GM19468 (cell line): Measurements from ENCODE around the gene MTFP1.

Experiments used
- ATAC-seq: cut with Tn5 transposase; IDR thresholded peaks from one replicate; pipeline ENCODE4 v1.9.1; 2021; ENCODE audit warnings: mild to moderate bottlenecking, moderate library complexity, moderate number of reproducible peaks; ENCODE audit not compliant: unreplicated experiment; ENCODE audit errors: extremely low read depth

MTFP1 gene

GRCh38 chr22:30425616-30426387 is at the start of gene MTFP1:
TSS of gene MTFP1 (plus strand) at chr22:30425768. CDS start at chr22:30425880, 112 bp downstream.
- no peak for ATAC-seq

DNA sequence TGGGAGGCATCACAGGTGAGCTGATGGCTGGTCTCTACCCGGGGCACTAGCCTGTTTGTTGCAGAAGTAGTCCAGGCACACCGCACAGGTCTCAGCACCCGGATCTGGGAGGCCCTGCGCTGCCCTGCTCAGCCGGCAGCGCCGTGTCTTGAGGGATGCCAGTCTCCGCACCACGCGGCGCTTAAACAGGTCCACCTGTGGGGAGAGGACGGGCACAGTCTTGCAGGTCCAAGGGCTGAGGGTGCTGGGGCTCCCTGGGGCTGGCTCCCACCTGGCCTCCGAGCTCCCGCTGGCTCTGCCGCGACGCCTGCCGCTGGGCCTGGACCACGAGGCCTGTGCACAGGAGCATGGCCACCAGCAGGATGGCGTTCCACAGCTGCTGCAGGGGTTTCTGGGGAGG is 45.6 kb upstream of the MTFP1 start:
- no peak for ATAC-seq

DNA sequence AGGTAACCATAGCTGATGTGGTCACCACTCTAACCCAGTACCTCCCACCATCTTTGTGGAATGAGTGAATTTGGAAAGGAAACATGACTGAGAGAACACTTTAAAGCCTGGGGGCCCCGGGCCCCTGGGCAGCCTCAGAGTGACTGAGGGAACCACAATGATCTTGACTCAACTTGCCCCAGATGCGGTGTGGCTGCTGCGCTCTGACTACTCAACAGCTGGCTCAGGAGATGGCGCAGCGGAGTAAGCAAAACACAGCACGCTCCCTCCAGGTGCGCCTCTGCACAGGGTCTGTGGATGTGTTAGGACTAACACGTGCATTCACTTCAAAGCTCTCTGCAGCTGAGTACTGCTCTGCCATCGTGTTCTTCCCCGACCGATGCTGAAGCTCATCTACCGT is 44.3 kb upstream of the MTFP1 start:
- no peak for ATAC-seq

DNA sequence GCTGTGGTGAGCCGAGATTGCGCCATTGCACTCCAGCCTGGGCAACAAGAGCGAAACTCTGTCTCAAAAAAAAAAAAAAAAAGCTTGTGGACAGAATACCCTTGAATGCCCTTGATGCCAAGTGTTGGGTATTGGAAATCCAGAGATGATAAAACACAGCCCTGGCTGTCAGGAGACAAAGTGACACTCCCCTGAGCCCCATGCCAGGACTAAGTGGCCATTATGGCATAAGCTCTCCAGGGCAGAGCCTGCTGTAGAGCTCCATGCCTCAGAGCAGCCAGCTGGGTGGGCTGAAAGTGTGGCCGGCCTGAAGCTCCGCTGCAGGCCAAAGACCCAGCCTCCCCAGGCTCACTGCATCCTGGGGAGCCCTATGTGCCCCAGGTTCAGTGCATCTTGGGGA is 43.2 kb upstream of the MTFP1 start:
- no peak for ATAC-seq

DNA sequence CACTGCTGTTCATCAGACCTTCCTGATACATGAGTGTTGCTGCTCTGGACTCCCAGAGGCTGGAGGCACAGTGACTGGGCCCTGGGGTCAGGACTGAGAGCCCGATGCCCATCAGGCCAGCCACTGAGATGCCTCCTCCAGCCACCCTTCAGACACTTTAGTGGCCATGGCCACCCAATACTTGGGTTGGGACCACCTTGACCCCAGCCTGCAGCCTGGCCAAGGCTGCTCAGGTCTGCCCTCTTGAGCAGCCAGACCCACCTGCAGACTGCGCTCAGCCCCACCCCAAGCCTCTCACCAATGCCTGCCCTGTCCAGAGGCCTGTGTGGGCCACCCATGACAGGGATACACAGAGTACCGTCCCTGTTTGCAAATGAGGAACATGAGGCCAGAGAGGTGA is 42.5 kb upstream of the MTFP1 start:
- ATAC-seq, result no peak

GRCh38 chr22:30385942-30386341 is 39.6 kb upstream of the MTFP1 start:
- ATAC-seq, result no peak

- ATAC-seq, result no peak
Measured at GRCh38 chr22:30386608-30386959, 39.0 kb upstream of the MTFP1 start.

DNA sequence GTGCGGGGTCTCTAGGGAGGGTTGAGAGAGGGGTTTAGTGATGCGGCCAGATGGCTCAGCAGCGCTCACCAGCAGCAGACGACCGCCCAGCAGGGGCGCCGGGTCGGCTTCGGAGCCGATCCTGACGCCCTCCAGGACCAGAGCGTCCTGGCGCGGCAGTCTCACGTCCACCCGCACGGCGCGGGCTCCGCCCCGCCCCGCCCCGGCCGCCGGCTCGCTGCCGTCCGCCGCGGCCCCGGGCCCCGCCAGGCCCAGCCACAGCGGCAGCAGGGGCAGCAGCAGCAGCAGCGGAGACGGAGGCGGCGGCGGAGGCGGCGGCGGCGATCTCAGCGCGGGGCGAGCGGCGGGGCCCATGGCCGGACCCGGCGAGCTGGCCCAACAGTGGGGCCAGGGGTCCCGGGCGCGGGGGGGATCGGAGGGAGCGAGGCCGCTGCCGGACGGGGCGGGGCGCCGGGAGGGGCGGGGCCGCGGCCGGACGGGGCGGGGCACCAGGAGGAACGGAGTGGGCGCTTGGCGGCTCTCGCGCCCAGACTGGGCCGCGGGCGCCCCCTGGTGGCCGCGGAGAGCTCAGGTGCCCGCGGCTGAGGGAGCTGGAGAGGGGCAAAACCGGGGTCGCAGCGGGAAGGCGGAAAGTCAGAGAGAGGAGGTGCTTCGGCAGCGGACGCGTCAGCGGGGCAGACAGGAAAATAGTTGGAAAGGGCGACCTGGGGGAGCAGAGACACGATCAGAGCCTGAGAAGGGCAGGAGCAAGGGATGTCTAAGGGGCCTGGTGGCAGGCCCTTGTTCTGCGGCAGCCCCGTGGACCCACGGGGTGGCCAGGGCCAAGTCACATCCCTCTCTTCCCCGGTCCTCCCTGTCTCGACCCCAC is 38.4 kb upstream of the MTFP1 start, which contains the start of gene RNF215:
RNF215 (minus strand) TSS at position 452 of the 868 bp plus-strand sequence; CDS start at position 354, 98 bp downstream.
- peak; percentile 60 for ATAC-seq

DNA sequence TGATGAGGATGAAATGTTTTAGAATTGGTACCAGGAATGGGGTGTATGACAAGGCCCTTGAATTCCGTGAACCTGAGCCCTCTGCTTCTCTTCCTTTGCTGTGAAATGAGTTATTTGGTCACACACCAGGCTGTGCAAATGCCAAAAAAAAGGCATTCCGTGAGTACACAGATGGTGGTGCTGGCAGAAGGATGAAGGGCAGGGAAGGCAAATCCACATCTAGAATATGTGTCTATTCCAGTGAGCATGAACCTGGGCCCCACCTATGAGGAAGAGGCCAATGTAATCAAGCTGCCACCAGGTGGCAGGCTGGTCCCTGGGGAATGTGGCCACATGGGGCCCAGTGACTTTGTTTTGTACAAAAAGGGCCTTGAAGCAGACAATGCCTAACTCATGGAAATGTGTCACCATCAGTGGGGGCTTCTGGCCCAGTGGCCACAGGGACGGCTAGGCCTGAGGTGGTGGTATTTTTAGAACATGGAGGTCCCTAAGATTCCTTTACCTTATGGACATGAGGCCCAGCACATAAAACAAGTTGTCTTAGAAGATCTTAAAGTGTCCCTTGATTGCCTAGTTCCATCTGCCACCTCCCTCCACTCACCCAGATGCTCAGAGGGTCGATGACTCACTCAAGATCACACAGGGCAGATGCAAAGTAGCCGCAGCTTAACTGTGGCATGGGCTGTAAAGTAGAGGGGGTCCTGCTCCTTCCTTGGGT is 34.4 kb upstream of the MTFP1 start:
- no peak for ATAC-seq

DNA sequence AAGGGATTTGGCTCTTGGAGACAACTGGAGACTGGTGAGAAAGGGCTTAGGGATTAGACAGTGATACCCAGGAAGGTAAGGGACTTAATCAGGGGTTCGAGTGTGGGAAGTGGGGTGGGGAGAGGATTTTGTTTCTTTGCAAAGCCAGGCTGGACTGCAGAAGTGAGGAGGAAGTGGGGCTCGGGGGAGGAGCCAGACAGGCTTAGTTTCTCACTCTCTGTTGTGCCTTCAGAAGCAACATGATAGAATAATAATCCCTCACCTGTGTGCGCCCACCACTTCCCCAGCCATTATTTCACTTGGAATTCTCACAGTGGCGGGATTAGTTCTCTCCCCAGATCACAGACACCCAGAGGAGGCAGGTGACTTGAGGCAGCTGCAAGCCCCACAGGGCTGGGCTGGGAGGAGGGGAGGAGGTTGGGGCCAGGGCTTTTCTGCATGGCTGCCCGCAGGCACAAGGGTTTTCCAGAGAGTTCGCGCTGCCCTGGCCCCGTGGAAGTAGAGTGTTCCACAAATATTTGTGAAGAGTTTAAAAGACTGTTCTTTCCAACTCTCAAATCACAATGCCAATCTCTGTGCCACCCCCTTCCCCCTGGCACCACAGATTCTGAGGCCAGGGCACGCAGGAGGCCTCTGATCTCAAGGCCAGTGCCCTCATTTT is 32.8 kb upstream of the MTFP1 start:
- no peak for ATAC-seq

DNA sequence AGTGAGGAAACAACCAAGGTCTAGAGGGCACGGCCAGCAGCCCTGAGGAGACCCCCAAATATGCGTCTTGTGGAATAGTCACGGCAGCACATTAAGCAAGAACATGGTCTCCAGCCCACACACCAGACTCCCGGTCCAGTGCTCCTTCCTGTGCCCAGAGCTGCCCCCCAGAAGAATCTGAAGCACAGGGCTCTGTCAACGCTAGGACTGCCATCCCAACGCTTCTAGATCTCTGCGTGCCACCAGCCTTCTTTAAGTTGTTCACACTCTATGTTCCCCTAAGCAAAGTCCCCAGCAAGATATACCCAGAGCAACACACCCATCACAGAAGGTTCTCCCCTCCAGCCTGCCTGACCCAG is 32.3 kb upstream of the MTFP1 start:
- ATAC-seq, result no peak

DNA sequence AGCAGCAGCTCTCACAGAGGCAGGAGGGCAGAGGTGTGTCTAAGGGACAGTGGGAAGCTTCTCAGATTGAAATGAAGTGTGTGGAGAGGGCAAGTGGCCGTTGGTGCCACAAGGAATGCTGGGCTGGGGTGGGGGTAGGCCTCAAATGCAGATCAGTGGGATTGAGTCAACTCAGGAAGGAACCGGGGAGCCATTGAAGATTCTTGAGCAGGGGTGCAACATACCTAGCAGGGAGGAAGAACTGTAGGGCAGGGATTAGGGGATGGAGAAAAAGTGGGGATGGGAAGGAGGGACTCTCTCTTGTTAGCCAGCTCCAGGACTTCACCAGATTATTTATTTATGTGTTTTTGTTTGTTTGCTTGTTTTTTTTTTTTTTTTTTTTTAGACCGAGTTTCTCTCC is 31.7 kb upstream of the MTFP1 start:
- no peak for ATAC-seq

GRCh38 chr22:30396871-30397655 is 28.5 kb upstream of the MTFP1 start, which contains the start of gene SEC14L2:
TSS of gene SEC14L2 (plus strand) at chr22:30397018. CDS start at chr22:30397117, 99 bp downstream.
- no peak for ATAC-seq

DNA sequence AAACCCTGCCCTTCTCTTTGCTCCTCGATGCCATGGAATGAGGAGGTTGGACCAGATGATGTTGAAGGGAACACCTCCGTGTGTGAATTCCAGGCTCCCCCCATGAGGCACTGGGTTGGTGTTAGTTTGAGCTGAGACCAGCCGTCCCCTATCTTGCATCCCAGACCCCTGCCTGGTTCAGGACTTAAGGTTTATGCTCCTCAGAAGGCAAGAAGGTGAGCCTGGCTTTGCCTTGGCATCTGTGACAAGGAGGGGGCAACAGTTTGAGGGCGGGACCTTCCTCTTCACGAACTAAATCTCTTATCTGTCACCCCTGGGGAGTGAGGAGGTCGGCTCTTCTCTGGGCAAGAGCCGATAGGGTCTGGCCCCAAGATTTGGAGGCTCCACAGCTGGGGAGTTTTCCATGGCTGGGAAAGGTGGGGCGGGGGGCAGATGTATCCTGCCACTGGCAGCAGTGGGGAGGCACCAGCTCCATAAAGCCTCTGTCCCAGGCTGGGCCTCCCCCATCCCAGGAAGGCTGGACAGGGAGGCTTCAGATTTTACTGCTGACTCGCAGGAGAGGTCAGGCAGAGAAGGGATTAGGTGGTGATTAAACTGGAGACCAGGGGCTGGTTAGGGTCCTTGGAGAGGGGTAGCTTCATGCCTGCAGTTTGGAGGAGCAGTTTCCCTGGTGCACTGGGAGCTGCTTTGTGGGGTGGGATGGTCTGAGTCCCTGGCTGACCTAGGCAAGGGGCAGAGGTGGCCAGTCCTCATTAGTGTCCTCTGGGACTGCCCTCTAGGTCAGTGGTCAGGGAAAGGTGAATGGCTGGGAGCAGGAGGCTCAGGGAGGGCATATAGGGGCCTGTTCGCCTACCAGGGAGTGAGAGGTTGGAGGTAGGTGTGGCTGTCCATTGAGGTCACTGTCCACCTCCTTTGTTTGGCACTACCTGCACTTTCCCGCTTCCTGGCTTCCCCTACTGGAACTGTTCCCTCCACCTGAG is 27.6 kb upstream of the MTFP1 start:
- ATAC-seq, result no peak

DNA sequence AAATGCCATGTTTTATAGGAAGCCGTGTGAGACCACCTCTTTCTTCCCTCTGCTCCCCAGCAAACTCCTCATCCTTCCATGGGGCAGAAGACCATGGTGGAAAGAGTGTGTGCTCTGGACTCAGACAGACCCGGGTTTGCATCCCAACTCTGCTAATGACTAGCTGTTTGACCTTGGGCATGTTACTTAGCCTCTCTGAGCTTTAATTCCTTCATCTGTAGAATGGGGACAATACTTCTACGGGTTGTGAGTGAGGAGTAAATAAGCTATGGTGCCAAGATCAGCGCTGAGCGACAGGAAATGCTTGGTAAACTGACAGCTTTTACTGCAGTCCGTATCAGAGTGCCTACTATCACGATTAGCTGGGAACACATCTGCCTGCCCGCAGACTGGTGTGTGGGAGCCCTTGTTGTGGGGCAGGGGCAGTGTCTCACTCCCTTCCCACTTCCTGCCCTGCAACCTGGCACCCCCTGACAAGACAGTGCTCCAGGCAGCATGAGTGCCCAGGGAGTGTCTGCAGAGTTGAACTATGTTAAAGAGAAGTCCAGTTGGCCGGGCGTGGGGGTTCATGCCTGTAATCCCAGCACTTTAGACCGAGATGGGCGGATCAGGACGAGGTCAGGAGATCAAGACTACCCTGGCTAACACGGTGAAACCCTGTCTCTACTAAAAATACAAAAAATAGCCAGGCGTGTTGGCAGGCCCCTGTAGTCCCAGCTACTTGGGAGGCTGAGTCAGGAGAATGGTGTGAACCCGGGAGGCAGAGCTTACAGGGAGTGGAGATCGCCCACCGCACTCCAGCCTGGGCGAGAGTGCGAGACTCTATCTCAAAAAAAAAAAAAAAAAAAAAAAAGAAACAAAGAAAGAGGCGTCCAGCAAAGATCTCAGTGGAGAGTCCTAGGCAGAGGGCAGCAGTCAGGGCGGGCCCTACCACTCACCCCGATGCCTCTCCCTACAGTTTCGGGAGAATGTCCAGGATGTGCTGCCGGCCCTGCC is 26.6 kb upstream of the MTFP1 start:
- ATAC-seq, result no peak

DNA sequence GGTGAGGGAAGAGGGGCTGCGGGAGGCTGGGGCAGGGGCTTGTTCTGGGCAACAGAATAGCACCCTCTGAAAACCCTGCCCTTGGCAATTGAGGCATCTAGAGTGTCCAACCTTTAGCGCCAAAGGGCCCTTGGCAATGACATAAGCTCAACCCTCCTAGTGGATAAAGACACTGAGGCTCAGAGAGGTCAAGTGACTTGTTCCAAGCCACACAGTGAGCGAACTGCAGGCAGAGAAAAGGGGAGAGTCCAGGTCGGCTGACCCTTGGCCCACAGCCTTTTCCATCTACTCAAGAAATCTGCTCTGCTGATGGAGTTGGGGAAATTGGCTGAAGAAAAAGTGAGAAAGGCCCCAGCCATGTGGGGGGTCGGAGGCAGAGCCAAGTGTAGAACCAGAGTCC is 25.9 kb upstream of the MTFP1 start:
- no peak for ATAC-seq

DNA sequence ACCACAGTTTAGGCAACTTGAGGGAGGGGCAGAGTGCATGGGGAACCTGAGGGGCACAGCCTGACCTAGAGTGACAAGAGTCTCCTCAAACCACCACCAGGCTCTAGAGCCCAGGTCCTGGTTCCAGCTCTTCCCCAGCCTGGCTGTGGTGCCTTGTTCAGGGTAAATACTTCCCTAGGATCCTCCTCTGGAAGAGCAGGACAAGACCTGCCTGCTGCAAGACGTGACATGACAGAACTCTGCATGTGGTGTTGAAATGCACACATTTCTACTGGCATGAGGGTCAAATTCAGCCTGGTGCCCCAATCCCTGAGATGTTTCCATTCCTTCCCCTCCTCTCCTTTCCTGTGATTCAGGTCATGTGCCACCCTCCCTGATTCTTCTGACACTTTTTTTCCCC is 25.4 kb upstream of the MTFP1 start:
- ATAC-seq, result no peak
